Measurements from ENCODE around the gene SLC1A7.
A peak's percentile ranks its signal among the peaks of the same experiment; 100 is the strongest.

Gene SLC1A7

GRCh38 chr1:53138991-53139884 lies 3.2 kb downstream of the SLC1A7 start:
- H3K4me1 ChIP-seq (ENCODE audit: control insufficient read depth, low read length), result no peaks in the 10 kb centered on the region
- peaks cover 8% of the 10 kb centered on the region; the same call in 1 of the 2 replicates for H3K9me3 ChIP-seq (ENCODE audit: control insufficient read depth, insufficient read depth, low read length)
- H3K4me2 ChIP-seq (ENCODE audit: low read length), result no peak overlapping the region
- H3K27me3 ChIP-seq (ENCODE audit: control insufficient read depth, low read length), result no peaks in the 10 kb centered on the region
- H3K27ac ChIP-seq (ENCODE audit: low read depth, low read length), result no peak overlapping the region
- no peaks in the 10 kb centered on the region for H3K79me2 ChIP-seq (ENCODE audit: control insufficient read depth, low read length)
- H3K9me2 ChIP-seq (replicated peaks; ENCODE audit: control insufficient read depth, low read length), result no peaks in the 10 kb centered on the region
- H3F3A ChIP-seq (ENCODE audit: control insufficient read depth, insufficient read depth), result no peaks in the 10 kb centered on the region
- TF ChIP-seq EZH2phosphoT487 (IDR thresholded peaks at IDR 0.05; ENCODE audit: borderline replicate concordance, low read length) (no peak), CTCF (IDR thresholded peaks at IDR 0.05; ENCODE audit: low read depth, low read length, poor library complexity, severe bottlenecking) (no peak)
- no peak overlapping the region for H3K4me3 ChIP-seq (ENCODE audit: low read length)
- no peaks in the 10 kb centered on the region for H4K20me1 ChIP-seq (ENCODE audit: control insufficient read depth, insufficient read depth, low read depth, low read length)
- no peaks in the 10 kb centered on the region for H3K36me3 ChIP-seq (ENCODE audit: control insufficient read depth, low read length)

DNA sequence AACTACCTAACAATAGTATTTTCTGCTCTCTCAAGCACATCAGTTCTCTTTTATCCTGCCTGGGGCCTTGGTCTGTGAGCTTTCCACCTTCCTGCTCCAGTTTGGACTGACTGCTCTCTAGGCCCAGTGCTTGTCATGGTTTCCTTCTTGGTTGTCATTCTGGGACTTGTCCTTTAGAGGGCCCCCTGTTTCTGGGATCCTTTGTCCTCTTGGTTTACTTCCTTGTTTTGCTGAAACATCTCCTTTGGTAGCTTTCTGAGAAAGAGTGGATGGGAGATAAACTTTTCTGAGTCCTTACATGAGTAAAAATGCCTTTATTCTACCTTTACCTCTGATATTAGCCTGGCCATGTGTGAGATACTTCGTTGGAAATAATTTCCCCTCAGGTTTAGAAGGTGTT lies 4.7 kb downstream of the SLC1A7 start:
- H3K4me2 ChIP-seq (ENCODE audit: low read length), result no peak overlapping the region
- TF ChIP-seq CTCF (IDR thresholded peaks at IDR 0.05; ENCODE audit: low read depth, low read length, poor library complexity, severe bottlenecking) (peak; percentile 37), EZH2phosphoT487 (IDR thresholded peaks at IDR 0.05; ENCODE audit: borderline replicate concordance, low read length) (no peak)
- no peak overlapping the region for H3K4me3 ChIP-seq (ENCODE audit: low read length)

GRCh38 chr1:53135735-53136114 lies 6.7 kb downstream of the SLC1A7 start:
- Histone ChIP-seq H4K20me1 (ENCODE audit: control insufficient read depth, insufficient read depth, low read depth, low read length) (no peaks in the 10 kb centered on the region), H3K79me2 (ENCODE audit: control insufficient read depth, low read length) (no peaks in the 10 kb centered on the region), H3K4me3 (ENCODE audit: low read length) (no peak overlapping the region), H3F3A (ENCODE audit: control insufficient read depth, insufficient read depth) (no peaks in the 10 kb centered on the region), H3K4me2 (ENCODE audit: low read length) (no peak overlapping the region), H3K36me3 (ENCODE audit: control insufficient read depth, low read length) (no peaks in the 10 kb centered on the region), H3K27me3 (ENCODE audit: control insufficient read depth, low read length) (no peaks in the 10 kb centered on the region), H3K4me1 (ENCODE audit: control insufficient read depth, low read length) (no peaks in the 10 kb centered on the region), H3K9me2 (replicated peaks; ENCODE audit: control insufficient read depth, low read length) (no peaks in the 10 kb centered on the region), H3K27ac (ENCODE audit: low read depth, low read length) (no peak overlapping the region), H3K9me3 (ENCODE audit: control insufficient read depth, insufficient read depth, low read length) (peaks cover 8% of the 10 kb centered on the region; the same call in 1 of the 2 replicates)
- TF ChIP-seq CTCF (IDR thresholded peaks at IDR 0.05; ENCODE audit: low read depth, low read length, poor library complexity, severe bottlenecking) (no peak), EZH2phosphoT487 (IDR thresholded peaks at IDR 0.05; ENCODE audit: borderline replicate concordance, low read length) (no peak)

More for the DNA sequence above, 4.7 kb downstream of the SLC1A7 start:
- H3K9me2 ChIP-seq (replicated peaks; ENCODE audit: control insufficient read depth, low read length), result no peaks in the 10 kb centered on the region
- H3K9me3 ChIP-seq (ENCODE audit: control insufficient read depth, insufficient read depth, low read length), result peaks cover 8% of the 10 kb centered on the region; the same call in 1 of the 2 replicates
- H3F3A ChIP-seq (ENCODE audit: control insufficient read depth, insufficient read depth), result no peaks in the 10 kb centered on the region
- H3K4me1 ChIP-seq (ENCODE audit: control insufficient read depth, low read length), result no peaks in the 10 kb centered on the region
- H4K20me1 ChIP-seq (ENCODE audit: control insufficient read depth, insufficient read depth, low read depth, low read length), result no peaks in the 10 kb centered on the region
- H3K79me2 ChIP-seq (ENCODE audit: control insufficient read depth, low read length), result no peaks in the 10 kb centered on the region
- H3K36me3 ChIP-seq (ENCODE audit: control insufficient read depth, low read length), result no peaks in the 10 kb centered on the region
- no peaks in the 10 kb centered on the region for H3K27me3 ChIP-seq (ENCODE audit: control insufficient read depth, low read length)
- H3K27ac ChIP-seq (ENCODE audit: low read depth, low read length), result no peak overlapping the region
